ENCODE data around the gene PISD.

PISD gene

DNA sequence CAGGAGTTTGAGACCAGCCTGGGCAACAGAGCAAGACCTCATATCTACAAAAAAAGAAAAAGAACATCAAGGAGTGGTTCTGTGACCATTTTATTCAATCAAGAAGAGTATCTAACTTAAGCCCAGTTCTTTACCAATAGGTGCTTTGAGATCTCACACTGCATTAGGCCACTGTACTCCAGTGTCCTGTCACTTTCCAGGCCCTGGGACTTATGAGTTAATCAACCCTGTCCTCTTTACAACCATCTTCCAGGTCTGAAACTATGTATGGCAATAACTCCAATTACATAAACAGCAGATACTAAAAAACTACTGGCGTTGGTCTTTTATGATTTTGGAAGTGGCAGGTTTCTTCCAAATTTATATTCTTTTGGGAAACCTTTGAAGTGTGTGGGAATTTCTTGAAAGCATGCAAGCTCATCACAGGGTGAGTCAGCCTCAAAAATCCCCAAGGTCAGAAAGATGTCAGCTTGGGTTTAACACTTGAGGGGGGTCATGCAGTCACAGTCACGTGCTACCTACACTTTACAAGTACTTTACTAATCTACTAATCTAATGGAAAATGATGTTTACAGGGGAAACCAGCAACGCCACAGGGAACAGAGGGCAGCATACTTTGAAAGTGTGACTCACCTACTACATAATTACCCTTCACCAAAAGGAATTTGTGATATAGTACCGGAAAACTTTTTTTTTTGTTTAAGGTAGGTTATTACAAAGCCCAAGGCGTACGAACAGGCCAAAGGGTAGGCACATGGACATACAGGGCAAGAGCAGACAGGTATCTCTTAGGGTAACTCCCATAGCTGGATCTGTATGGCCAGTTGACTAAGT, 15.6 kb downstream of the PISD start:
- peaks cover 11% of the 10 kb centered on the region for H3K4me1 Mint-ChIP-seq
- CTCF ChIA-PET = no interaction called here
- H3K36me3 Mint-ChIP-seq = peaks cover 24% of the 10 kb centered on the region
- no peak overlapping the region for H3K27ac Mint-ChIP-seq
- H3K9me3 Mint-ChIP-seq = no peaks in the 10 kb centered on the region
- H3K27me3 Mint-ChIP-seq = no peaks in the 10 kb centered on the region
- H3K4me3 Mint-ChIP-seq = no peak overlapping the region
- no peak for DNase-seq

DNA sequence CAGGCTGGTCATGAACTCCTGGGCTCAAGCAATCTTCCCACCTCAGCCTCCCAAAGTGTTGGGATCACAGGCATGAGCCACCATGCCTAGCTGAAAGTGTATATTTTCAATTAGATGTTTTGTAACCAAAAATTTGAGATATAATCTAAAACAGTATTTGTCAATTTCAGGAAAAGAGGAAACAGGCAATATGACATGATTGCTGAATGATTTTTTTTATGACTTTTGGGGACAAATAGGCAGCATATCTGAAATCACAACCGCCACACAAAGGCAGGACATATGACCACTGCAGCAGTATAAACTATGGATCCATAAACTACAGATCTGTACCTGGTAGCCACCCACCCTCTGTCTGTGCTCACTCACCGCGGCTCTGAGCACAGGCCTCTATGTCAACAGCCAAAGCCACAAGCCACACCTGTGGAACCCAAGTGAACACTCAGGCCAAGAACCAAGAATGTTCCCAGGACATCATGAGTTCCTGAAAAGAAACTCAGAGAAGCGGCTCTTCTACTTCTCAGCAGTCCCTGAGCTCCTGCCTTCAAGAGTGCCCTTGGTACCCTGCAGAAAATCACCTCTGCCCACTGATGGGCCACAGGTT, 22.5 kb downstream of the PISD start:
- H3K4me3 Mint-ChIP-seq = no peak overlapping the region
- CTCF ChIA-PET = interaction anchor here (0.7 to 2.0 kb wide), 2 partner anchors 78 to 700 kb away, joined by 3 to 5 read pairs; no protein-coding TSS in a partner anchor
- no peaks in the 10 kb centered on the region for H3K9me3 Mint-ChIP-seq
- H3K4me1 Mint-ChIP-seq = peaks cover 35% of the 10 kb centered on the region
- DNase-seq = no peak
- H3K27me3 Mint-ChIP-seq = no peaks in the 10 kb centered on the region
- H3K27ac Mint-ChIP-seq = no peak overlapping the region
- peaks cover 12% of the 10 kb centered on the region for H3K36me3 Mint-ChIP-seq

DNA sequence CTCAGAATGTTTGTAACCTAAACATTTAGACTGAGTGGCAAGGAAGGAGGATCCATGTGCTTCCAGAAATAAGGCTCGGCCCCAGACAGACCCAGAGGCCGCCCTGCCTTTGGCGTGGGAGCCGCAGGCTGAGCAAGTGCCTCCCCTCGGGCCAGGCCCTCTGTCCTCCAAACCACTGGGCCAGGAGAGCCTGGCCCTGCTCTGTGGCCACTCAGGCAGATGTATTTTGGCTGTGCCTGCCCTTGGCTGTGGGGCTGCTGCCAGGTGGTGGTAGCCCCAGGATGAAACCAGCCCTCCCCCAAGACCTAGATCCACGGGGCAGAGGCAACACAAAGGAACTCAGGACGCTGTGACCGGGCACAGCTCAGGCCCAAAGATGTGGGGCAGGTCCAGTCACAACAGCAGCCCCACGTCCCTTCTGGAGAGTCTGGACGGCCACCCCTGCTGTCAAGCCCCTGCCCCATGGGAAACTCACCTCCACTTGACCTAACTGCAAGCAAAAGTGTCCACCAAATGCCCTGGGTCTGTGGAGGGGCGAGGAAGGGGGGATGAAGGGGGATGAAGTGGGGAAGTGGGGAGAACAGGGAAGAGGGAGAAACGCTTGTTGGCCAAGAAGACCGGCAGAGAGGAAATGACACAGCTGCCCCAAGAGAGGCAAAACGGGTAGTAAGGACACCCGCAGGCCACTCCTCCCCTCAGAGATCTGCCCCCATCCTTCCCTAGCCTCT, 24.0 kb downstream of the PISD start:
- no peak overlapping the region for H3K4me3 Mint-ChIP-seq
- H3K36me3 Mint-ChIP-seq = peaks cover 8% of the 10 kb centered on the region
- CTCF ChIA-PET = interaction anchor here (1.0 to 2.2 kb wide), 3 partner anchors 76 to 187 kb away, joined by 3 to 8 read pairs (median 5); no protein-coding TSS in a partner anchor
- no peak overlapping the region for H3K27ac Mint-ChIP-seq
- H3K9me3 Mint-ChIP-seq = no peaks in the 10 kb centered on the region
- DNase-seq = no peak
- peaks cover 33% of the 10 kb centered on the region for H3K4me1 Mint-ChIP-seq
- no peaks in the 10 kb centered on the region for H3K27me3 Mint-ChIP-seq

DNA sequence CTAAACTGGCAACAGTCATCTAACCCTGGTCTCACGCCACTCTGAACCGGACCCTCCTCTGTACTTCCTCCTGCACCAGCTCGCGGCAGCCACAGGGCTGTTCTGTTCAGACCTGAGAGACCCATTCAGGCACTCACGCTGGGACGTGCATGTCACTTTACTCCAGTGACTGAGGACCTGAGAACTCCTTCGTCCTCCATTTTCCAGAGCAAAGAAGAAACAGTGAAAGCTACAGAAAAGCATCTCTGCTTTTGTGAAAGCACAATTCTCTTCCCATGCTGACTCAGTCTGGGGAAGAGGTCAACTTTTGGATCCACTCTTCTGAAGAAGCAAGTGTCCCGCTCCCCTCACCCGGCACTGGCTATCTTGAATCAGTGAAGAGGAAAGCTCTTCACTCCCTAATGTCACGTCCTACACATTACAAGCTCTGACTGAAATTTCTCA, 24.5 kb downstream of the PISD start:
- CTCF ChIA-PET = interaction anchor here (0.6 to 2.2 kb wide), 4 partner anchors 76 to 206 kb away, joined by 3 to 8 read pairs (median 4); no protein-coding TSS in a partner anchor
- H3K27ac Mint-ChIP-seq = no peak overlapping the region
- DNase-seq = no peak
- peaks cover 8% of the 10 kb centered on the region for H3K36me3 Mint-ChIP-seq
- H3K4me1 Mint-ChIP-seq = peaks cover 33% of the 10 kb centered on the region
- H3K9me3 Mint-ChIP-seq = no peaks in the 10 kb centered on the region
- no peaks in the 10 kb centered on the region for H3K27me3 Mint-ChIP-seq
- no peak overlapping the region for H3K4me3 Mint-ChIP-seq

DNA sequence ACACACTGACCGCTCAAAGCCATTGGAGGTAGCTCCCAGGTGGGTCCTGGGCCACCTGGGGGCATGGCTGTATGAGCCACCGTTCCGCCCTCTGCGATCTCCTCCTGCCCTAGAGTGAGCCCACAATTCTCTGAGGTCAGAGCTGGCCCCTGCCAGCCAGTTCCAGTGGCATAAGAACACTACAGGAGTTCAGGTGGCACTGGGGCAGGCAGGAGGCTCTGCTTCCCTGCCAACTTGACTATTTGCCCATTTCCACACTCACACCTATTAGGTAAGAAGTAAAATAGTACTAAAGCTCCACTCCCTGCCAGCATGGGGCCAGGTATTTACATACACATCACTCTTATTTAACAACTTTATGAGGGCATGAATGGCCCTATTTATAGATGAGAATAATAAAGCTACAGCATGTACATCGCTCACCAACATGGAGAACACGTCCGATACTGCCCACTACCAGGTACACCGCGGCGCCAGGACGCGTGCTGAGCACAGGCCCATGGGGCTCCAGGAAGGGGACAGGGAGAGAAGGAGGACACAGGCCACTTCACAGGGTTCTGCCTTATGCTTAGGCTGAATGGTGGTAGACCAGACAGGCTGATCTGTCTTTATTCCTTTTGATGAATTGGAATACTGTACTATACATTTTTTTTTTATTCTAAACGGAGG, 26.2 kb downstream of the PISD start:
- H3K4me1 Mint-ChIP-seq = peaks cover 41% of the 10 kb centered on the region
- H3K9me3 Mint-ChIP-seq = no peaks in the 10 kb centered on the region
- H3K36me3 Mint-ChIP-seq = peaks cover 3% of the 10 kb centered on the region
- no peak for DNase-seq
- no peak overlapping the region for H3K27ac Mint-ChIP-seq
- CTCF ChIA-PET = interaction anchor here (0.6 to 4.2 kb wide), 4 partner anchors 79 to 388 kb away, joined by 3 to 20 read pairs (median 4); no protein-coding TSS in a partner anchor
- no peaks in the 10 kb centered on the region for H3K27me3 Mint-ChIP-seq
- no peak overlapping the region for H3K4me3 Mint-ChIP-seq

DNA sequence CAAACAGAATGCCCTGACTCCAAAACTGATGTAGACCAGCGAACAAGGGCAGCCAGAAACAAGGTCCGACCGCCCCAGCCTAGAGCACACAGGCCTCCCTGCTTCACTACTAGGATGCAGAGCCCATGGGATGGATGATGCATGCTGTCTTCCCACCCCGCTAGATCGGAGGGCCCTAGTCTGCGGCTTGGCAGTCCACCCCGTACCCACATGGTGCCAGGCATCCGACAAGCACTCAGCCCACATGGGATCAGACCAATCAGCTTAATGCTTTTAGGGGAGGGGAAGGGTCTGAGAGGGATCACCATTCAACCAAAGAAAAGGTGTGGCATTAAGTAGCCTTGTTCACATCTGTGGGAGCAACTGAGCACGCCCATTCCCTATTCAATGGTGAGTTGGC, 30.6 kb downstream of the PISD start:
- peak overlapping the region; percentile 78 for H3K27ac Mint-ChIP-seq
- no peaks in the 10 kb centered on the region for H3K9me3 Mint-ChIP-seq
- peaks cover 39% of the 10 kb centered on the region for H3K4me1 Mint-ChIP-seq
- CTCF ChIA-PET = interaction anchor here (1.4 to 3.4 kb wide), 4 partner anchors 10 to 180 kb away, joined by 6 to 13 read pairs (median 10); no protein-coding TSS in a partner anchor
- DNase-seq = no peak
- H3K36me3 Mint-ChIP-seq = peaks cover 2% of the 10 kb centered on the region
- H3K27me3 Mint-ChIP-seq = no peaks in the 10 kb centered on the region
- H3K4me3 Mint-ChIP-seq = peak overlapping the region; percentile 63

DNA sequence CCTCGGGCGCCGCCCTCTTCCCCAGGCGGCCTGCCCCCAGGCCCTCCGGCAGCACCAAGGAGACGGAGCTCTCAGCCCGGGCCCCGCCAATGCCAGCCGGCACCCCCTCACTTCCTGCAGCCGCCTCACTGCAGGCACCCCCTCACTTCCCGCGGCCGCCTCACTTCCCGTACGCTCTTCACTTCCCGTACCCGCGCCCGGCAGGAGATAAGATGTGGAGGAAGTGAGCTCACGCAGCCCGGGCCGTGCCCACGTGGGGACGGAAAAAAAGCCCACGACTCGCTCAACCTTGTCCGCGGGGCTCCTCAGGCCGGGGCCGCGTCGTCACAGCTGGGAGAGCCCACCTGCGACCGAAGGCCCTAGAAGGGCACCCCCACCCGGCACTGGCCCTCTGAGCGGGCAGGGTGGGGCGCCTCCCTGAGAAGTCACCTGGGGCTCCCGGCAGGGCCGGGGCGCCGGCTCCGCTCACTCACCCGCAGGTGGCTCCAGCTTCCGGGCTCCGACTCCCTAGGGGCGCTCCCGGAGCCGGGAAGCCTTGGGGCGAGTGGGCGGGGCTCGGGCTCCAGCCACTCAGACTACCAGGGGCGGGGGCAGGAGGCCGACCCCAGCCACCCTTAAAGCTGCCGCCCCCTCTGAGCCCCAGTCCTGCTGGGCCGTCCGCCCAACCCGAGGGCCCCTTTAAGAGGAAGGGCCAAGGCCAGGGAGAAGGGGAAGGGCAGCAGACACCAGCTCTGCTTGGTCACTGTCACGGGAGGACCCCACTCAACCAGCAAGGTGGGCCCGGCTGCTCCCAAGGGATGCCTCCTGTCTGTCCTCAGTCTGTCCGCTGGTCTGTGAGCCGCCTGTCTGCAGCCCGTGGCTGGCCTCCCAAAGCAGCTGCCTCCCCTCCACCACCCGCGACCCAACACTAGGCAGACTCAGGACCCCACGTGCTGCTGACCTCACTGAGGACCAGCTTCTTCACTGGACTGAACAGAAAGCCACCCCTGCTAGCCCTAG, 31.4 kb downstream of the PISD start:
- peak; percentile 94 for DNase-seq
- H3K27me3 Mint-ChIP-seq = no peaks in the 10 kb centered on the region
- H3K9me3 Mint-ChIP-seq = no peaks in the 10 kb centered on the region
- peak overlapping the region; percentile 83 for H3K4me3 Mint-ChIP-seq
- H3K36me3 Mint-ChIP-seq = peaks cover 2% of the 10 kb centered on the region
- CTCF ChIA-PET = interaction anchor here (0.8 to 3.4 kb wide), 6 partner anchors 9 to 179 kb away, joined by 3 to 13 read pairs (median 7); no protein-coding TSS in a partner anchor
- peaks cover 42% of the 10 kb centered on the region for H3K4me1 Mint-ChIP-seq
- H3K27ac Mint-ChIP-seq = peak overlapping the region; percentile 92

DNA sequence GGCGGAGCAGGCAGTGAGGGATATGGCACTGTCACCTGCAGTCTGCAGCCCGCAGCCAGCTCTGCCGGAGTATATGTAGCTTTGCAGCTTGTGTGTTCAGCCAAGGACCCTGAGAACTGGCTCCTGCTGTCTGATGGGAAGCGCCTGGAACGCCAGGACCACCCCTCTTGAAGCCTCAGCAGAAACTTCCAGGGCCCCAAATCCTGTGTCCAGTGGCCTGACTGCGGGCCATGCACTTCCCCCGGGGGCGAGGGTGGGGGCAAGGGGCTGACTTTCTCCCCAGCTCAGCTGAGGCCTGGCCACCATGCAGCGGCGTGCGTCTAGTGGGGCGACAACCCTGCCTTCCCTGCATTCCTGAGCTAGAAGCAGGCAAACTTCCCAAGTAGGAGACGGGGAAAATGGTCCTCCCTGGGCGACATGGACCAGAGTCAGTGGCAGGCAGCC, 32.3 kb downstream of the PISD start:
- H3K27ac Mint-ChIP-seq = peak overlapping the region; percentile 92
- H3K9me3 Mint-ChIP-seq = no peaks in the 10 kb centered on the region
- peak overlapping the region; percentile 83 for H3K4me3 Mint-ChIP-seq
- no peaks in the 10 kb centered on the region for H3K27me3 Mint-ChIP-seq
- H3K36me3 Mint-ChIP-seq = peaks cover 2% of the 10 kb centered on the region
- DNase-seq = no peak
- CTCF ChIA-PET = interaction anchor here (1.4 to 2.8 kb wide), 3 partner anchors 46 to 73 kb away, joined by 4 to 13 read pairs (median 6); no protein-coding TSS in a partner anchor
- H3K4me1 Mint-ChIP-seq = peaks cover 42% of the 10 kb centered on the region

DNA sequence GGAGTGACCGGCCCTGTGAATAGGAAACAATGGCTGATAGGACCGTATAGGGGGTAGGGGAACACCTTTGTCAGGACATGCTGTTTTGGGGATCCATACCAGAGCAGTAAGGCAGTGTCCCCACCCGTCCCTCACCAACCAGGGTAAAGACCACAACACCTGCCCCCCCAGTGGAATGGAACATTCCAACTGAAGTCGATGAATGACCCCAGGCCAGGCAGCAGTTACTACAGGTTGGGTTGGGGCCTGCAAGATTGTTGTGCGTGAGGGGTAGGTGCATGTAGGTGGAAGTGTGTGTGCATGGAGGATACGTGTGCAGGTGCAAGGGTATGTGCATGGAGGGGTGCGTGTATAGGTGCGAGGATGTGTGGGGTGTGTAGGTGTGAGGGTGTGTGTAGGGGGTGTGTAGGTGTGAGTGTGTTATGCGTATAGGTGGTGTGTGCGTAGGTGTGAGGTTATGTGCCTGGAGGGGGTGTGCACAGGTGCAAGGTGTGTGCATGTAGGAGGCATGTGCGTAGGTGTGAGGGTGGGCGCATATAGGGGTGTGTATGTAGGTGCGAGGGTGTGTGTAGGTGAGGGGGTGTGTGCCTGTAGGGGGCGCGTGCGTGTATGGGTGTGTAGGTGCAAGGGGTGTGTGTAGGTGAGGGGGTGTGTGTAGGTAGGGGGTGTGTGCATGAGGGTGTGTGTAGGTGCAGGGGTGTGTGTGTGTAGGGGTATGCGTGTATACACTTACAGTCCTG, 32.9 kb downstream of the PISD start:
- peak; percentile 39 for DNase-seq
- Mint-ChIP-seq H3K36me3 (peaks cover 2% of the 10 kb centered on the region), H3K27ac (peak overlapping the region; percentile 92), H3K27me3 (no peaks in the 10 kb centered on the region), H3K4me3 (peak overlapping the region; percentile 83), H3K9me3 (no peaks in the 10 kb centered on the region), H3K4me1 (peaks cover 42% of the 10 kb centered on the region)
- CTCF ChIA-PET = interaction anchor here (1.7 kb wide), 1 partner anchor 45 kb away, joined by 4 read pairs; no protein-coding TSS in a partner anchor

DNA sequence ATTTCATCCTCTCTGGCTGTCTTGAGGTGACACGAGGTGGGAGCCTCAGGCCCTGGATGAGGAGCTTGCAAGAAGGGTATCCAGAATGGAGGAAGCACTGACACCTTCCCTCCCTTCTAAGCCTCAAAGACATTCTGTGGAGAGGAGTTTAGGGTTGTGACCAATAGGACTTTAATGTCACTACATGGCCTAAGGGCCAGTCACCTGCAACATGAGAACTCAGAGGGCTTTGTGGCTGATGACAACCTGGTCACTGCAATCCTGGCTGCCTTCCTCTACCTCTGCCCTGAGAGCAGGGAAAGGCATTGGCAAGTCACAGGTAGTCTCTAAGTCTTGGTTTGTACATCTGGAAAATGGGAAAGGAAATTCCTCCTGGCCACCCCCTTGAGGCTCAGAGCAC, 33.7 kb downstream of the PISD start:
- Mint-ChIP-seq H3K27me3 (no peaks in the 10 kb centered on the region), H3K4me3 (peak overlapping the region; percentile 83), H3K27ac (no peak overlapping the region), H3K4me1 (peaks cover 38% of the 10 kb centered on the region), H3K9me3 (no peaks in the 10 kb centered on the region), H3K36me3 (no peaks in the 10 kb centered on the region)
- DNase-seq = no peak
- CTCF ChIA-PET = no interaction called here

DNA sequence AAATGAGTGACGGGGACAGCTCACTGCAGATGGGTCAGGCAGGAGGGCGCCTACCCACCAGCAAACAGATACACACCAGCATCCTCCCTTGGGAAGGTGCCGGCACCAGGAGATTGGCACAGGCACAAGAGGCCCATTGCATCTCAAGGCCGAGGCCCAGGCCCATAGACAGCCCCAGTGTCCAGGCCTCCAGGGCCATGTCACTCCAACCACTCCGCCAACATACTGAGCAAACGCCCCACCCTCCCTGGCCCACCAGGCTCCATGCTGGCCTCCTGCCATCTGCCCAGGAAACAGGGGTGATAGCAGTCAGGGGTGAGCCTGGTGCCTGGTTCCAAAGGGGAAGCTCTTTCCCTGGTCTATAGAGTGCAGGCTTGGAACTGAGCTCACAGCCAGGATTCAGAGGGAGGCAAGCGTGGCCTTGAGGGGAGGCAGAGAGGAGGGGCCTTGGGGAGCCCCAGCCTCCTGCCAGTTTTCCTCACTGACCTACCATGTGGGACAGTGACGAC, 34.7 kb downstream of the PISD start:
- H3K9me3 Mint-ChIP-seq = no peaks in the 10 kb centered on the region
- H3K4me3 Mint-ChIP-seq = no peak overlapping the region
- no peak for DNase-seq
- H3K27me3 Mint-ChIP-seq = no peaks in the 10 kb centered on the region
- CTCF ChIA-PET = no interaction called here
- H3K36me3 Mint-ChIP-seq = no peaks in the 10 kb centered on the region
- H3K27ac Mint-ChIP-seq = peak overlapping the region; percentile 49
- peaks cover 38% of the 10 kb centered on the region for H3K4me1 Mint-ChIP-seq
